ENCODE measurements around the gene HGFAC.

Gene HGFAC

DNA sequence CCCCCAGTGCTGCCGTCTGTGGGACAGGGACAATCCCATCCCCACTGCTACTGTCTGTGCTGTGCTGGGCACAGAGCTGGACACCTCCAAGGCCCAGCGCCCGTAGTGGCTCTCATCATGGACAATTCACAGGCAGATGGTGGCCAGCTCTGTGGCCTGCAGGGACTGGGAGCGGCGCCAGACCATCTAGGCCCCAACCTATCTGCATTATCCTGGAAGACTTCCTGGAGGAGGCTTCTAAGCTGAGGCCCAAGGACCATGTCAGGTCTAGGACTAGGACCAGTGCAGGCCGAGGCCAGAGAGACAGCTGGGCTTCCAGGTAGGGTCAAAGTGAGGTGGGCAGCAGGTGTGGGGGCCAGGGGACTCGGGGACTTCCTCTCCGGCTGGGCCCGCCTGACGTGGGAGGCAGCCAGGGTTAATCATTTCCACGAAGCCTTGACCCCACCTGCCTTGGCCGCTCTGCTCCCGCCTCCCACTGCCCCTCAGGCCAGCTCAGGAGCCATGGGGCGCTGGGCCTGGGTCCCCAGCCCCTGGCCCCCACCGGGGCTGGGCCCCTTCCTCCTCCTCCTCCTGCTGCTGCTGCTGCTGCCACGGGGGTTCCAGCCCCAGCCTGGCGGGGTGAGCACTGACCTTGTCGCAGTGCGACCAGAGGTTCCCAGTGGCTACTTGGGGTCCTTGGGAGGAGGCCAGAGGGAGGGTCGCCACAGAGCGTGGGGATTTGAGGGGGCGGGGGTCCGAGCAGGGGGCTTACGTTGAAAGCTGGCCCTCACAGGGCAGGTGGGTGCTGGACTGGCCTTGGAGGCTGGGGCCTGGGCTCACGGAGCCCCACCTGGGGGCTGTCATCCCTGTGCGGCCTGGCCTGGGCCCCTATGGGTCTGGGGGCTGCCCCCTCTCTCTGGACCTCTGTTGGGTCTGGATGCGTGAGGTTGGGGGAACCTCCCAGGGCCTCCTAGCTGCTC lies at the start of gene HGFAC:
Gene HGFAC (plus strand): TSS at position 468 of the 959 bp plus-strand sequence. CDS start 34 bp downstream, at position 502.
- TF ChIP-seq, protein P1, sequence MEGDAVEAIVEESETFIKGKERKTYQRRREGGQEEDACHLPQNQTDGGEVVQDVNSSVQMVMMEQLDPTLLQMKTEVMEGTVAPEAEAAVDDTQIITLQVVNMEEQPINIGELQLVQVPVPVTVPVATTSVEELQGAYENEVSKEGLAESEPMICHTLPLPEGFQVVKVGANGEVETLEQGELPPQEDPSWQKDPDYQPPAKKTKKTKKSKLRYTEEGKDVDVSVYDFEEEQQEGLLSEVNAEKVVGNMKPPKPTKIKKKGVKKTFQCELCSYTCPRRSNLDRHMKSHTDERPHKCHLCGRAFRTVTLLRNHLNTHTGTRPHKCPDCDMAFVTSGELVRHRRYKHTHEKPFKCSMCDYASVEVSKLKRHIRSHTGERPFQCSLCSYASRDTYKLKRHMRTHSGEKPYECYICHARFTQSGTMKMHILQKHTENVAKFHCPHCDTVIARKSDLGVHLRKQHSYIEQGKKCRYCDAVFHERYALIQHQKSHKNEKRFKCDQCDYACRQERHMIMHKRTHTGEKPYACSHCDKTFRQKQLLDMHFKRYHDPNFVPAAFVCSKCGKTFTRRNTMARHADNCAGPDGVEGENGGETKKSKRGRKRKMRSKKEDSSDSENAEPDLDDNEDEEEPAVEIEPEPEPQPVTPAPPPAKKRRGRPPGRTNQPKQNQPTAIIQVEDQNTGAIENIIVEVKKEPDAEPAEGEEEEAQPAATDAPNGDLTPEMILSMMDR (IDR thresholded peaks at IDR 0.05; ENCODE audit: low read depth, low read length): no peak
- DNase-seq (ENCODE audit: extremely low read depth, low read depth): no peak

DNA sequence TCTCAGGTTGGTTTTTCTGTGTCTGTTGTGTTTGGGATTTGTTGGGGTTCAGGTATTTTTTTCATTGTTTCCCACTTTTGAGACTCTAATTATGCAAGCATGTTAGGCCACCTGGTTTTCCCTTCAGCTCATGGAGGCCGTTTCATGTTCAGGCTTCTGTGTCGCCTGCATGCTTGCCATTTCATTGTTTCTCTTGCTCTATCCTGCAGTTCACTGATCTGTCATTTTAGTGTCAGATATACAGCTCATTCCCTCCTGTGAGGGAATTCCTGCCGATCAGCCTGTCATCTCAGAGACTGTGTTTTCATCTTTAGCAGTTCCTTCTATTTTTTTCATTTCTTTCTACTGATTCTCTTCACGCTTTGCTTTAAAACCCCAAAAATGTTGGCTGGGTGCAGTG lies 49.4 kb upstream of the HGFAC start:
- TF ChIP-seq, protein P1 (IDR thresholded peaks at IDR 0.05; ENCODE audit: low read depth, low read length): no peak
- no peak for DNase-seq (ENCODE audit: extremely low read depth, low read depth)

DNA sequence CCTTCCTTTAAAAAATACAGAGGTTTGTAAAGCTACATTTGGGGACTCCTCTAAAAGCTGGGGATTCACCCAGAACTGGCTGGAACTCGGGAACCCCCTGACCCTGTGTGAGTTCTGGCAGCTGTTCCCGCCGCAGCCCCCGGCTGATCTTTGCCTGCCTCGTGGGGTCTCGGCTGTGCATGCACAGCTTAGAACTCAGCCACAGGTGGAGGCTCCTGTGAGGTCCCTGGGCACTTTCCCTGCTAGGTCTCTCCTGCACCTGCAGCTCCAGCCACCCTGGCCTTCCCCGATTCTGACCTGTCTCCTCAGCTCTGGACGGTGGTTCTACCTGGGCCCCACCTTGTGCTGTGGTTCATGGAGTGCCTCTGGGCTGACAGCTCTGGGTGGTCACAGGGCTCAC lies 48.6 kb upstream of the HGFAC start:
- TF ChIP-seq, protein P1 (IDR thresholded peaks at IDR 0.05; ENCODE audit: low read depth, low read length): no peak
- no peak for DNase-seq (ENCODE audit: extremely low read depth, low read depth)

- TF ChIP-seq, protein P1 (IDR thresholded peaks at IDR 0.05; ENCODE audit: low read depth, low read length): no peak
- DNase-seq (ENCODE audit: extremely low read depth, low read depth): no peak
Observed at GRCh38 chr4:3396600-3396999, 45.2 kb upstream of the HGFAC start.

- DNase-seq (ENCODE audit: extremely low read depth, low read depth): no peak
- TF ChIP-seq, protein P1 (IDR thresholded peaks at IDR 0.05; ENCODE audit: low read depth, low read length): no peak
Observed at GRCh38 chr4:3397128-3397527, 44.6 kb upstream of the HGFAC start.

DNA sequence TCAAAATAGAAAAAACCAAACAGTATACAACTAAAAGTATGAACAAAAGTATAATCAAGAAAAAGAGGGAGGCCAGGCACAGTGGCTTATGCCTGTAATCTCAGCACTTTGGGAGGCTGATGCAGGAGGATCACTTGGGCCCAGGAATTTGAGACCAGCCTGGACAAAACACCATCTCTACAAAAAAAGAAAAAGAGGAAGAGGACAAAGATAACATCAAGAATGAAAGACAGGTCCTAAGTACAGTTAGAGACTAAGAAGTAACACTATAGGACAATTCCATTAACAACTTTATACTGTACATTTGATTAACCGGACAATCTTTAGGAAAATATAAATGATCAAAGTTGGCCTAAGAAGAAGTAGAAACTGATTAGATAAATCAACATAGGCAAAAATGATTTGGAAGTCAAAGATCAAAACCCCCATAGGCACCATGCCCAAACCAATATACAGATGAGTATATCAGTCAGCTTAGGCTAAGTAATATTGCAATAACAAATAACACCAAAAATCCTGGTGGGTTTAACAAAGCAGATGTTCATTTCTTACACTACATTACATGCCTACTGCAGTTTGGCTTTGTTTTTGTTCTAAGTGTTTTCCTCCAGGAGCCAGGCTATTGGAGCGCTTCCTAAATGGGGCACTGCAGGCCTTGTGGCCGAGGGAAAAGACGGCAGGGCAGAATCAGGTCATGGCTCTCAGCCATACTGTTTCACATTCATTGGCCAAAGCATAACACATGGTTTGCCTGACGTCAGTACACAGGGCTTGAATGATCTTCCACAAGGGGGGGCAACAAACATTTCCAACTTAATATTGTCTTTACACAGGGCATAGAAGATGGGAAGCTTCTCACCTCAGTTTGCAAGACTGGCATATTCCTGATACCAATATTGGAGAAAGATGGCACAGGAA lies 42.2 kb upstream of the HGFAC start:
- DNase-seq (ENCODE audit: extremely low read depth, low read depth): no peak
- TF ChIP-seq, protein P1 (IDR thresholded peaks at IDR 0.05; ENCODE audit: low read depth, low read length): no peak

All from AG09319 (cell line).